H9 (cell line): Measurements from ENCODE around the gene GABBR2. TPM values are rescaled to one million over a fixed set of nuclear protein-coding genes. Genes with fewer than 3 reads are reported as not detected.

Source experiments
- DNase-seq: peaks from one replicate; pipeline ENCODE4 v3.0.0-alpha.2; 2017
- H2AFZ ChIP-seq: one replicate; pipeline ENCODE4 v1.6.1; 2013; ENCODE audit warnings: mild to moderate bottlenecking, low read length, control low read depth, moderate library complexity
- H2AK5ac ChIP-seq: 2 replicates; pipeline ENCODE4 v1.6.1; 2013; ENCODE audit warnings: low read length, control low read depth, mixed read lengths; ENCODE audit not compliant: insufficient read length
- H2BK120ac ChIP-seq: one replicate; pipeline ENCODE4 v1.6.1; 2013; ENCODE audit warnings: low read depth, mild to moderate bottlenecking, low read length, control low read depth, inconsistent platforms; ENCODE audit not compliant: poor library complexity, severe bottlenecking
- H2BK12ac ChIP-seq: 2 replicates; pipeline ENCODE4 v1.6.1; 2013; ENCODE audit warnings: low read length, control low read depth, mixed read lengths, low read depth; ENCODE audit not compliant: insufficient read length
- H2BK15ac ChIP-seq: 2 replicates; pipeline ENCODE4 v1.6.1; 2013; ENCODE audit warnings: low read depth, low read length, control low read depth
- H2BK20ac ChIP-seq: one replicate; pipeline ENCODE4 v1.6.1; 2013; ENCODE audit warnings: low read depth, mild to moderate bottlenecking, low read length, control low read depth, inconsistent platforms; ENCODE audit not compliant: poor library complexity, severe bottlenecking
- H2BK5ac ChIP-seq: 2 replicates; pipeline ENCODE4 v1.6.1; 2013; ENCODE audit warnings: low read length, control low read depth, mixed read lengths; ENCODE audit not compliant: insufficient read length
- H3K14ac ChIP-seq: 2 replicates; pipeline ENCODE4 v1.6.1; 2013; ENCODE audit warnings: low read length, control low read depth; ENCODE audit not compliant: insufficient read depth
- H3K18ac ChIP-seq: 2 replicates; pipeline ENCODE4 v1.6.1; 2013; ENCODE audit warnings: low read depth, mild to moderate bottlenecking, mixed read lengths, low read length, control low read depth; ENCODE audit not compliant: insufficient read length
- H3K23ac ChIP-seq: 2 replicates; pipeline ENCODE4 v1.6.1; 2013; ENCODE audit warnings: low read length, control low read depth, mixed read lengths, low read depth; ENCODE audit not compliant: insufficient read length
- H3K23me2 ChIP-seq: 2 replicates; pipeline ENCODE4 v1.6.1; 2013; ENCODE audit warnings: low read depth, mild to moderate bottlenecking, mixed read lengths, low read length, control low read depth; ENCODE audit not compliant: insufficient read length, poor library complexity, severe bottlenecking
- H3K27ac ChIP-seq: 2 replicates; pipeline ENCODE4 v1.5.1; 2013; ENCODE audit warnings: low read length, control low read depth, mixed read lengths, low read depth; ENCODE audit not compliant: insufficient read length
- H3K27me3 ChIP-seq: 2 replicates; pipeline ENCODE4 v1.6.1; 2013; ENCODE audit warnings: low read length, control low read depth, inconsistent platforms; ENCODE audit not compliant: insufficient read depth
- H3K4ac ChIP-seq: 2 replicates; pipeline ENCODE4 v1.6.1; 2013; ENCODE audit warnings: low read depth, mild to moderate bottlenecking, control low read depth, inconsistent platforms, low read length, moderate library complexity
- H3K4me1 ChIP-seq: 2 replicates; pipeline ENCODE4 v1.6.1; 2013; ENCODE audit warnings: low read length, control low read depth, inconsistent platforms; ENCODE audit not compliant: insufficient read depth
- H3K4me2 ChIP-seq: 2 replicates; pipeline ENCODE4 v1.6.1; 2013; ENCODE audit warnings: low read length, control low read depth, mixed read lengths; ENCODE audit not compliant: insufficient read length, insufficient read depth
- H3K56ac ChIP-seq: 2 replicates; pipeline ENCODE4 v1.6.1; 2013; ENCODE audit warnings: low read depth, mild to moderate bottlenecking, mixed read lengths, low read length, control low read depth; ENCODE audit not compliant: insufficient read length
- H3K79me1 ChIP-seq: 2 replicates; pipeline ENCODE4 v1.6.1; 2013; ENCODE audit warnings: low read depth, mild to moderate bottlenecking, moderate library complexity, low read length, control low read depth, inconsistent platforms; ENCODE audit not compliant: insufficient read depth, poor library complexity, severe bottlenecking
- H3K79me2 ChIP-seq: 2 replicates; pipeline ENCODE4 v1.6.1; 2013; ENCODE audit warnings: low read length, control low read depth, inconsistent platforms; ENCODE audit not compliant: insufficient read depth
- H3K9ac ChIP-seq: 2 replicates; pipeline ENCODE4 v1.6.1; 2013; ENCODE audit warnings: low read length, control low read depth, mixed read lengths; ENCODE audit not compliant: insufficient read length; ENCODE audit errors: extremely low read depth
- H3K9me3 ChIP-seq: one replicate; pipeline ENCODE4 v1.6.1; 2013; ENCODE audit warnings: low read depth, low read length, inconsistent platforms; ENCODE audit not compliant: control insufficient read depth
- H3T11ph ChIP-seq: one replicate; pipeline ENCODE4 v1.6.1; 2013; ENCODE audit warnings: mild to moderate bottlenecking, low read length, control low read depth, inconsistent platforms
- H4K20me1 ChIP-seq: one replicate; pipeline ENCODE4 v1.6.1; 2013; ENCODE audit not compliant: control insufficient read depth, insufficient read length, insufficient read depth
- H4K5ac ChIP-seq: 2 replicates; pipeline ENCODE4 v1.6.1; 2013; ENCODE audit warnings: low read depth, mild to moderate bottlenecking, mixed read lengths, low read length, control low read depth; ENCODE audit not compliant: insufficient read length
- H4K8ac ChIP-seq: replicated peaks from 2 replicates; pipeline ENCODE4 v1.6.1; 2013; ENCODE audit warnings: low read length, control low read depth, mixed read lengths, low read depth; ENCODE audit not compliant: insufficient read length
- H4K91ac ChIP-seq: 2 replicates; pipeline ENCODE4 v1.6.1; 2013; ENCODE audit warnings: low read depth, mild to moderate bottlenecking, moderate library complexity, mixed read lengths, low read length, control low read depth; ENCODE audit not compliant: insufficient read length
- H3K27ac Mint-ChIP-seq, 3 experiments: 2 replicates in 2 of 3; 3 replicates in 1 of 3; pipeline ENCODE4 v1.8.0; 2020 to 2021; ENCODE audit warnings: mixed read lengths in 3 of 3, mild to moderate bottlenecking in 1 of 3, moderate library complexity in 1 of 3
- H3K27me3 Mint-ChIP-seq: 2 replicates; pipeline ENCODE4 v1.8.0; 2021; ENCODE audit warnings: low read depth, mild to moderate bottlenecking, moderate library complexity, mixed read lengths
- H3K36me3 Mint-ChIP-seq, 3 experiments: 2 replicates in 2 of 3; 3 replicates in 1 of 3; pipeline ENCODE4 v1.8.0; 2020 to 2021; ENCODE audit warnings: low read depth in 3 of 3, mixed read lengths in 3 of 3; ENCODE audit not compliant: insufficient read depth in 1 of 3
- H3K4me1 Mint-ChIP-seq, 2 experiments: 2 replicates each; pipeline ENCODE4 v1.8.0; 2020; ENCODE audit warnings: mixed read lengths in 2 of 2
- H3K4me3 Mint-ChIP-seq, 2 experiments: 2 replicates in 1 of 2; 3 replicates in 1 of 2; pipeline ENCODE4 v1.8.0; 2020 to 2021; ENCODE audit warnings: mild to moderate bottlenecking in 2 of 2, mixed read lengths in 2 of 2, moderate library complexity in 1 of 2
- H3K9me3 Mint-ChIP-seq, 2 experiments: 2 replicates in 1 of 2; 3 replicates in 1 of 2; pipeline ENCODE4 v1.8.0; 2020; ENCODE audit warnings: mild to moderate bottlenecking in 2 of 2, mixed read lengths in 2 of 2, moderate library complexity in 1 of 2
- WGBS: extraction: QIAGEN DNeasy Blood & Tissue Kit; methylation state at CpG from one replicate; pipeline ENCODE4 v1.1.7; 2013; ENCODE audit warnings: missing lambda C conversion rate, low lambda C conversion rate, mixed read lengths; ENCODE audit not compliant: insufficient read length; ENCODE audit errors: extremely low coverage; 5-methylcytosine and 5-hydroxymethylcytosine counted together
- total RNA-seq: library from RNA; stranded (reverse); gene quantifications from 2 replicates; pipeline ENCODE4 v1.2.1, GENCODE V29; 2021
- TF ChIP-seq, protein P1 (sequence below): fragments of 200-600 bp; sonication (generic); conservative IDR thresholded peaks from 3 replicates; pipeline ENCODE4 v1.8.0; 2021; ENCODE audit warnings: antibody characterized with exemption, mild to moderate bottlenecking

GABBR2 gene
- total RNA-seq, 1 experiment from 2014 or later, result 0.66 TPM

DNA sequence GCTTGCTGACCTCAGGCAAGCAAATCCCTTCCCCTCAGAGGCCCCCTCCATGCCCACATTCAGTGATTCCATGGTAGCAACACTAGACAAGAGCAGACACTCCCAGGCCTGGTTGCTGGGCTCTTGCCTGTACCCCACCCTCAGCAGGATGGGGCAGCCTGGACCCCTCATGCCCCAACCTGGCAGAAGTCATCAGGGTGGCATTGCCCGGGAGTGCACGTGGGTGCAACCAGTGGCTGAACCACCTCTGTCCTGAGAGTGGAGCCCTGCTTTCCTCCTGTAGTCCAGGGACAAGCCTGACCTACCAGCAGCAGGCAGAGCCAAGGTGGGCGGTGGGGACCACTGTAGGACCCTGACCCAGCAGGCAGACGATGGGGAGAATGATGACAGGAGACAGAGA is 387.5 kb downstream of the GABBR2 start:
- no peak overlapping the region for H3K27ac ChIP-seq
- no peaks in the 10 kb centered on the region for H3K79me2 ChIP-seq
- DNase-seq, result no peak
- H2BK5ac ChIP-seq, result no peak overlapping the region
- H3K56ac ChIP-seq, result no peak overlapping the region
- H2BK12ac ChIP-seq, result no peak overlapping the region
- H2AK5ac ChIP-seq, result no peak overlapping the region
- H2BK20ac ChIP-seq, result no peak overlapping the region
- no peaks in the 10 kb centered on the region for H3K9me3 Mint-ChIP-seq
- H3K27ac Mint-ChIP-seq, result no peak overlapping the region
- no peaks in the 10 kb centered on the region for H3K79me1 ChIP-seq
- H3K18ac ChIP-seq, result no peak overlapping the region
- no peak overlapping the region for H2AFZ ChIP-seq
- no peak overlapping the region for H4K8ac ChIP-seq
- no peak overlapping the region for H2BK15ac ChIP-seq
- H3K27me3 ChIP-seq, result no peaks in the 10 kb centered on the region
- H2BK120ac ChIP-seq, result no peak overlapping the region
- H3K27me3 Mint-ChIP-seq, result peaks cover 9% of the 10 kb centered on the region
- H4K91ac ChIP-seq, result no peak overlapping the region
- no peaks in the 10 kb centered on the region for H4K20me1 ChIP-seq
- H3K36me3 Mint-ChIP-seq, result no peaks in the 10 kb centered on the region
- no peak overlapping the region for H3K4me2 ChIP-seq
- no peaks in the 10 kb centered on the region for H3K9me3 ChIP-seq
- no peak overlapping the region for H3K4me3 Mint-ChIP-seq
- no peaks in the 10 kb centered on the region; a peak in 1 of 4 replicates for H3K4me1 Mint-ChIP-seq
- H3K23ac ChIP-seq, result no peak overlapping the region
- H3K23me2 ChIP-seq, result no peaks in the 10 kb centered on the region
- no peaks in the 10 kb centered on the region for H3K4me1 ChIP-seq
- no peak overlapping the region for H3T11ph ChIP-seq
- no peak overlapping the region for H3K9ac ChIP-seq
- H3K4ac ChIP-seq, result no peak overlapping the region
- TF ChIP-seq, protein P1, sequence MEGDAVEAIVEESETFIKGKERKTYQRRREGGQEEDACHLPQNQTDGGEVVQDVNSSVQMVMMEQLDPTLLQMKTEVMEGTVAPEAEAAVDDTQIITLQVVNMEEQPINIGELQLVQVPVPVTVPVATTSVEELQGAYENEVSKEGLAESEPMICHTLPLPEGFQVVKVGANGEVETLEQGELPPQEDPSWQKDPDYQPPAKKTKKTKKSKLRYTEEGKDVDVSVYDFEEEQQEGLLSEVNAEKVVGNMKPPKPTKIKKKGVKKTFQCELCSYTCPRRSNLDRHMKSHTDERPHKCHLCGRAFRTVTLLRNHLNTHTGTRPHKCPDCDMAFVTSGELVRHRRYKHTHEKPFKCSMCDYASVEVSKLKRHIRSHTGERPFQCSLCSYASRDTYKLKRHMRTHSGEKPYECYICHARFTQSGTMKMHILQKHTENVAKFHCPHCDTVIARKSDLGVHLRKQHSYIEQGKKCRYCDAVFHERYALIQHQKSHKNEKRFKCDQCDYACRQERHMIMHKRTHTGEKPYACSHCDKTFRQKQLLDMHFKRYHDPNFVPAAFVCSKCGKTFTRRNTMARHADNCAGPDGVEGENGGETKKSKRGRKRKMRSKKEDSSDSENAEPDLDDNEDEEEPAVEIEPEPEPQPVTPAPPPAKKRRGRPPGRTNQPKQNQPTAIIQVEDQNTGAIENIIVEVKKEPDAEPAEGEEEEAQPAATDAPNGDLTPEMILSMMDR, result no peak
- no CpG with 5 or more reads among the region's 4 CpGs for WGBS
- no peak overlapping the region for H3K14ac ChIP-seq
- no peak overlapping the region for H4K5ac ChIP-seq
